IMR-90 (cell line): ENCODE results near the gene EXOC5. TPM values are rescaled to one million over a fixed set of nuclear protein-coding genes. Genes with fewer than 3 reads are reported as not detected.

Source experiments
- ATAC-seq: fragments of 200-7000 bp; cut with Tn5 transposase; 2 replicates; pipeline ENCODE4 v1.9.1; 2020; ENCODE audit warnings: low read depth, mild to moderate bottlenecking, moderate library complexity
- BruUV-seq: library from RNA; stranded (reverse); fragments of 400-500 nt; replicated peaks from 2 replicates; lab custom pipeline; 2021; lab: Mats Ljungman, UMichigan
- CTCF ChIA-PET: fragments of 300-600 bp; formaldehyde crosslinking; extraction: SDS; loops from one replicate; lab custom pipeline; 2021; ENCODE audit warnings: antibody characterized with exemption; lab: Yijun Ruan, JAX
- POLR2A ChIA-PET: fragments of 300-600 bp; sonication (Branson Sonifier 250); formaldehyde crosslinking; loops from one replicate; lab custom pipeline; 2022; ENCODE audit warnings: antibody characterized with exemption; ENCODE audit not compliant: unreplicated experiment; lab: Charles Lee
- DNase-seq: peaks from one replicate; pipeline ENCODE4 v3.0.0; 2013
- H2AFZ ChIP-seq: replicated peaks from 2 replicates; pipeline ENCODE3; 2013; ENCODE audit warnings: low read length, mild to moderate bottlenecking; ENCODE audit not compliant: poor library complexity
- H2AK5ac ChIP-seq: 2 replicates; pipeline ENCODE4 v1.6.1; 2013; ENCODE audit warnings: low read depth, low read length, inconsistent platforms
- H2AK9ac ChIP-seq: replicated peaks from 2 replicates; pipeline ENCODE3; 2013; ENCODE audit warnings: mild to moderate bottlenecking, low read depth, low read length, moderate library complexity; ENCODE audit not compliant: poor library complexity
- H2BK120ac ChIP-seq: 2 replicates; pipeline ENCODE4 v1.6.1; 2013; ENCODE audit warnings: low read depth, low read length, inconsistent platforms
- H2BK15ac ChIP-seq: 3 replicates; pipeline ENCODE4 v1.6.1; 2013; ENCODE audit warnings: low read depth, low read length, inconsistent platforms
- H2BK20ac ChIP-seq: 2 replicates; pipeline ENCODE4 v1.6.1; 2013; ENCODE audit warnings: low read depth, mild to moderate bottlenecking, inconsistent platforms, low read length, moderate library complexity
- H2BK5ac ChIP-seq: 2 replicates; pipeline ENCODE4 v1.6.1; 2013; ENCODE audit warnings: mild to moderate bottlenecking, low read depth, low read length, inconsistent platforms; ENCODE audit not compliant: poor library complexity, severe bottlenecking
- H3K14ac ChIP-seq: replicated peaks from 2 replicates; pipeline ENCODE4 v1.6.1; 2013; ENCODE audit warnings: low read depth, low read length, inconsistent platforms
- H3K18ac ChIP-seq: 2 replicates; pipeline ENCODE4 v1.6.1; 2013; ENCODE audit warnings: low read depth, low read length, control low read depth
- H3K23ac ChIP-seq: 2 replicates; pipeline ENCODE4 v1.6.1; 2013; ENCODE audit warnings: low read depth, low read length, inconsistent platforms
- H3K27ac ChIP-seq: 2 replicates; pipeline ENCODE4 v1.5.1; 2013; ENCODE audit warnings: mild to moderate bottlenecking, control low read depth, low read length; ENCODE audit not compliant: insufficient read depth
- H3K27me3 ChIP-seq: 2 replicates; pipeline ENCODE4 v1.6.1; 2013; ENCODE audit warnings: low read length; ENCODE audit not compliant: control insufficient read depth, insufficient read depth
- H3K36me3 ChIP-seq: 2 replicates; pipeline ENCODE4 v1.6.1; 2013; ENCODE audit warnings: low read length, mixed read lengths; ENCODE audit not compliant: control insufficient read depth, insufficient read depth
- H3K4ac ChIP-seq: 2 replicates; pipeline ENCODE4 v1.6.1; 2013; ENCODE audit warnings: low read depth, low read length, inconsistent platforms
- H3K4me1 ChIP-seq: 2 replicates; pipeline ENCODE4 v1.6.1; 2013; ENCODE audit warnings: low read length, mixed read lengths; ENCODE audit not compliant: control insufficient read depth, insufficient read depth
- H3K4me2 ChIP-seq: 2 replicates; pipeline ENCODE4 v1.6.1; 2013; ENCODE audit warnings: low read depth, mild to moderate bottlenecking, control low read depth, low read length, moderate library complexity
- H3K4me3 ChIP-seq: 2 replicates; pipeline ENCODE4 v1.5.1; 2013; ENCODE audit warnings: low read depth, mild to moderate bottlenecking, control low read depth, low read length, moderate library complexity; ENCODE audit not compliant: insufficient read depth
- H3K56ac ChIP-seq: 2 replicates; pipeline ENCODE4 v1.6.1; 2013; ENCODE audit warnings: low read length, inconsistent platforms; ENCODE audit not compliant: insufficient read depth; ENCODE audit errors: extremely low read depth
- H3K79me1 ChIP-seq, 2 experiments: 2 replicates each; pipeline ENCODE4 v1.6.1; 2013; ENCODE audit warnings: low read length in 2 of 2, inconsistent platforms in 1 of 2, low read depth in 1 of 2
- H3K9ac ChIP-seq: 2 replicates; pipeline ENCODE4 v1.6.1; 2013; ENCODE audit warnings: low read depth, low read length, control low read depth
- H3K9me1 ChIP-seq: 2 replicates; pipeline ENCODE4 v1.6.1; 2013; ENCODE audit warnings: low read length, inconsistent platforms; ENCODE audit not compliant: insufficient read depth
- H3K9me3 ChIP-seq: 2 replicates; pipeline ENCODE4 v1.6.1; 2013; ENCODE audit warnings: low read length; ENCODE audit not compliant: control insufficient read depth, insufficient read depth
- H4K20me1 ChIP-seq: 2 replicates; pipeline ENCODE4 v1.6.1; 2013; ENCODE audit warnings: low read length, inconsistent platforms; ENCODE audit not compliant: insufficient read depth
- H4K5ac ChIP-seq: 2 replicates; pipeline ENCODE4 v1.6.1; 2013; ENCODE audit warnings: mild to moderate bottlenecking, low read depth, low read length, control low read depth
- H4K8ac ChIP-seq, 2 experiments: 2 replicates each; pipeline ENCODE4 v1.6.1; 2013; ENCODE audit warnings: low read depth in 2 of 2, low read length in 2 of 2, control low read depth in 1 of 2, inconsistent platforms in 1 of 2
- H4K91ac ChIP-seq: 2 replicates; pipeline ENCODE4 v1.6.1; 2013; ENCODE audit warnings: low read depth, low read length, inconsistent platforms; ENCODE audit not compliant: insufficient read depth
- BHLHE40 ChIP-seq: fragments of 150-350 bp; IDR thresholded peaks from 2 replicates; pipeline ENCODE4 v1.6.1; 2016; ENCODE audit warnings: mild to moderate bottlenecking, low read depth, low read length
- CEBPB ChIP-seq: IDR thresholded peaks from 2 replicates; pipeline ENCODE4 v1.6.1; 2012; ENCODE audit warnings: low read depth, low read length, improper control_type of control experiment
- CTCF ChIP-seq: conservative IDR thresholded peaks from 2 replicates; pipeline ENCODE4 v1.5.1; 2012; ENCODE audit warnings: mild to moderate bottlenecking, low read depth, low read length, improper control_type of control experiment
- ELK1 ChIP-seq: fragments of 150-350 bp; IDR thresholded peaks from 2 replicates; pipeline ENCODE4 v1.6.1; 2016; ENCODE audit warnings: low read depth, mild to moderate bottlenecking, low read length, moderate library complexity, borderline replicate concordance
- MAZ ChIP-seq: IDR thresholded peaks from 2 replicates; pipeline ENCODE4 v1.6.1; 2012; ENCODE audit warnings: low read depth, mild to moderate bottlenecking, low read length, improper control_type of control experiment, moderate library complexity, borderline replicate concordance
- POLR2A ChIP-seq: IDR thresholded peaks from 2 replicates; pipeline ENCODE4 v1.6.1; 2012; ENCODE audit warnings: mild to moderate bottlenecking, low read depth, low read length
- RAD21 ChIP-seq: IDR thresholded peaks from 2 replicates; pipeline ENCODE4 v1.6.1; 2012; ENCODE audit warnings: low read length, improper control_type of control experiment
- WGBS, 2 experiments: methylation state at CpG; one replicate each; pipeline versions ENCODE4 v1.1.5 to v1.1.7; 2013; ENCODE audit warnings: missing lambda C conversion rate in 2 of 2; ENCODE audit not compliant: insufficient read length in 1 of 2; ENCODE audit errors: extremely low coverage in 2 of 2; 5-methylcytosine and 5-hydroxymethylcytosine counted together
- dilution Hi-C: fragments of 300-500 bp; cut with HindIII; formaldehyde crosslinking; loops from one replicate; pipeline ENCODE4 v1.14.3; 2018; ENCODE audit warnings: low sequenced_read_pairs; ENCODE audit not compliant: unreplicated experiment
- in situ Hi-C: fragments of 300-500 bp; cut with MboI; formaldehyde crosslinking; loops from 3 replicates; pipeline ENCODE4 v1.14.3; 2019; ENCODE audit warnings: low sequenced_read_pairs, inconsistent platforms, mixed read lengths
- intact Hi-C: fragments of 100-400 bp; cut with micrococcal nuclease; formaldehyde crosslinking; loops from 2 replicates; pipeline ENCODE4 v1.10.0; 2022
- polyA plus RNA-seq, 3 experiments: library from polyadenylated mRNA; depleted of rRNA; stranded (reverse); fragments of >200 nt; gene quantifications; 2 replicates each; pipeline ENCODE4 v1.2.3, GENCODE V29; 2012; ENCODE audit warnings: low replicate concordance in 1 of 3
- total RNA-seq: library from RNA; depleted of rRNA; stranded (reverse); fragments of >200 nt; gene quantifications from 2 replicates; pipeline ENCODE4 v1.2.3, GENCODE V29; 2012

Gene EXOC5
- total and polyA plus RNA-seq, 2 of the 4 experiments (the other 2 are of a cell fraction), result 22.4 to 52.5 TPM

GRCh38 chr14:57182760-57183503 lies 85.8 kb downstream of the EXOC5 start:
- no peak overlapping the region for H3K27ac ChIP-seq
- H2AFZ ChIP-seq, result no peak overlapping the region
- H3K36me3 ChIP-seq, result no peaks in the 10 kb centered on the region
- H2AK5ac ChIP-seq, result no peak overlapping the region
- no peak overlapping the region for H2BK120ac ChIP-seq
- no peak overlapping the region for H4K91ac ChIP-seq
- H3K4me2 ChIP-seq, result no peak overlapping the region
- WGBS, 2 experiments, result 18% methylated on average over 2 of the region's 5 CpGs; no CpG with 5 or more reads in 1 of the 2 experiments
- H3K23ac ChIP-seq, result no peak overlapping the region
- CTCF ChIA-PET, result no interaction called here
- H2BK20ac ChIP-seq, result no peak overlapping the region
- no peak overlapping the region for H4K5ac ChIP-seq
- H4K20me1 ChIP-seq, result no peaks in the 10 kb centered on the region
- no peak overlapping the region for H3K18ac ChIP-seq
- H3K4ac ChIP-seq, result no peak overlapping the region
- no TSS peak for BruUV-seq
- H3K4me1 ChIP-seq, result no peaks in the 10 kb centered on the region
- no peaks in the 10 kb centered on the region for H3K9me3 ChIP-seq
- ATAC-seq, result peak; percentile 49; the same call in 1 of the 2 replicates
- no peak overlapping the region for H2AK9ac ChIP-seq
- H2BK5ac ChIP-seq, result no peak overlapping the region
- no peak overlapping the region for H3K14ac ChIP-seq
- TF ChIP-seq POLR2A (no peak), CEBPB (no peak), ELK1 (no peak), MAZ (no peak), CTCF (peak; percentile 31), BHLHE40 (no peak), RAD21 (peak; percentile 38; the same call in 1 of the 2 replicates)
- peaks cover 14% of the 10 kb centered on the region for H3K27me3 ChIP-seq
- no peak overlapping the region for H3K56ac ChIP-seq
- no peak overlapping the region for H4K8ac ChIP-seq
- intact Hi-C loops, result loop anchor here (2.0 kb wide), 2 partner anchors 522 to 692 kb away; no protein-coding TSS in a partner anchor
- dilution Hi-C loops, result no loop called here
- H3K9me1 ChIP-seq, result no peaks in the 10 kb centered on the region
- H3K79me1 ChIP-seq, result no peaks in the 10 kb centered on the region
- no peak overlapping the region for H2BK15ac ChIP-seq
- in situ Hi-C loops, result no loop called here
- no peak overlapping the region for H3K4me3 ChIP-seq
- no peak overlapping the region for H3K9ac ChIP-seq
- POLR2A ChIA-PET, result no interaction called here
- peak; percentile 2 for DNase-seq
